Astrocyte (in vitro differentiated cells and primary cell): ENCODE measurements around the gene PITPNM3. TPM values are rescaled to one million over a fixed set of nuclear protein-coding genes. Genes with fewer than 3 reads are reported as not detected.

Source experiments
- DNase-seq: peaks from one replicate; pipeline ENCODE4 v3.0.0-alpha.2; 2010; ENCODE audit warnings: low read depth
- FAIRE-seq: peaks from 2 replicates; lab custom pipeline; 2011; peaks lifted over from hg19 to GRCh38; lab: Jason Lieb, UNC
- H2AFZ ChIP-seq: 2 replicates; pipeline ENCODE4 v1.6.0; 2012; ENCODE audit warnings: low read depth, low read length, inconsistent platforms
- H3K27ac ChIP-seq: 2 replicates; pipeline ENCODE4 v1.5.1; 2011; ENCODE audit warnings: low read depth, low read length, inconsistent platforms
- H3K27me3 ChIP-seq: 2 replicates; pipeline ENCODE4 v1.6.0; 2011; ENCODE audit warnings: low read length, inconsistent platforms; ENCODE audit not compliant: insufficient read depth
- H3K36me3 ChIP-seq: 2 replicates; pipeline ENCODE4 v1.5.1; 2011; ENCODE audit warnings: low read length, inconsistent platforms; ENCODE audit not compliant: insufficient read depth
- H3K4me1 ChIP-seq: 2 replicates; pipeline ENCODE4 v1.5.1; 2011; ENCODE audit warnings: low read length, inconsistent platforms; ENCODE audit not compliant: insufficient read depth
- H3K4me2 ChIP-seq: 2 replicates; pipeline ENCODE4 v1.6.0; 2012; ENCODE audit warnings: low read length, inconsistent platforms
- H3K4me3 ChIP-seq: 2 replicates; pipeline ENCODE4 v1.5.1; 2011; ENCODE audit warnings: low read depth, mild to moderate bottlenecking, low read length, inconsistent platforms; ENCODE audit not compliant: insufficient read depth
- H3K79me2 ChIP-seq: 2 replicates; pipeline ENCODE4 v1.6.0; 2012; ENCODE audit warnings: mild to moderate bottlenecking, low read length, inconsistent platforms; ENCODE audit not compliant: insufficient read depth
- H3K9ac ChIP-seq: 2 replicates; pipeline ENCODE4 v1.6.0; 2012; ENCODE audit warnings: mild to moderate bottlenecking, low read length, inconsistent platforms
- H3K9me3 ChIP-seq: 2 replicates; pipeline ENCODE4 v1.5.1; 2012; ENCODE audit warnings: low read depth, mild to moderate bottlenecking, low read length, inconsistent platforms; ENCODE audit not compliant: insufficient read depth
- H4K20me1 ChIP-seq: 2 replicates; pipeline ENCODE4 v1.6.0; 2012; ENCODE audit warnings: low read length, inconsistent platforms; ENCODE audit not compliant: insufficient read depth
- H3K27ac Mint-ChIP-seq: one replicate; pipeline ENCODE4 v1.8.0; 2021; ENCODE audit warnings: mild to moderate bottlenecking, mixed read lengths; ENCODE audit not compliant: unreplicated experiment
- H3K27me3 Mint-ChIP-seq: one replicate; pipeline ENCODE4 v1.8.0; 2021; ENCODE audit warnings: low read depth, mixed read lengths; ENCODE audit not compliant: unreplicated experiment
- H3K36me3 Mint-ChIP-seq: one replicate; pipeline ENCODE4 v1.8.0; 2021; ENCODE audit warnings: low read depth, mixed read lengths; ENCODE audit not compliant: unreplicated experiment
- H3K4me1 Mint-ChIP-seq: one replicate; pipeline ENCODE4 v1.8.0; 2021; ENCODE audit warnings: low read depth, mixed read lengths; ENCODE audit not compliant: unreplicated experiment
- H3K4me3 Mint-ChIP-seq: one replicate; pipeline ENCODE4 v1.8.0; 2021; ENCODE audit warnings: mild to moderate bottlenecking, moderate library complexity, mixed read lengths; ENCODE audit not compliant: unreplicated experiment
- H3K9me3 Mint-ChIP-seq: one replicate; pipeline ENCODE4 v1.8.0; 2021; ENCODE audit warnings: mild to moderate bottlenecking, mixed read lengths; ENCODE audit not compliant: unreplicated experiment
- CTCF ChIP-seq: IDR thresholded peaks from 2 replicates; pipeline ENCODE4 v1.5.1; 2011; ENCODE audit warnings: low read depth, mild to moderate bottlenecking, inconsistent platforms, low read length, moderate library complexity; ENCODE audit not compliant: insufficient read depth
- EZH2 ChIP-seq: IDR thresholded peaks from 2 replicates; pipeline ENCODE4 v1.6.1; 2012; ENCODE audit warnings: mild to moderate bottlenecking, low read length, inconsistent platforms; ENCODE audit not compliant: insufficient read depth
- total RNA-seq: library from RNA; stranded (reverse); gene quantifications from 2 replicates; pipeline ENCODE4 v1.2.1, GENCODE V29; 2021

PITPNM3 gene
- total RNA-seq, 1 donor from 2014 or later: 1.3 TPM

GRCh38 chr17:6514371-6514770 is 42.0 kb downstream of the PITPNM3 start:
- no peaks in the 10 kb centered on the region for H3K9me3 Mint-ChIP-seq
- DNase-seq (no peak), FAIRE-seq (peak; percentile 50)
- Histone ChIP-seq H2AFZ (no peak overlapping the region), H4K20me1 (no peaks in the 10 kb centered on the region), H3K79me2 (no peaks in the 10 kb centered on the region), H3K27ac (no peak overlapping the region), H3K4me3 (no peak overlapping the region), H3K4me1 (peaks cover 12% of the 10 kb centered on the region), H3K9ac (no peak overlapping the region), H3K9me3 (no peaks in the 10 kb centered on the region), H3K4me2 (no peak overlapping the region), H3K36me3 (no peaks in the 10 kb centered on the region), H3K27me3 (no peaks in the 10 kb centered on the region)
- H3K27me3 Mint-ChIP-seq: no peaks in the 10 kb centered on the region
- H3K4me1 Mint-ChIP-seq: peaks cover 2% of the 10 kb centered on the region
- H3K27ac Mint-ChIP-seq: no peak overlapping the region
- no peaks in the 10 kb centered on the region for H3K36me3 Mint-ChIP-seq
- TF ChIP-seq CTCF (no peak), EZH2 (no peak)
- no peak overlapping the region for H3K4me3 Mint-ChIP-seq

- H3K27ac ChIP-seq: no peak overlapping the region
- H3K9ac ChIP-seq: no peak overlapping the region
- H3K79me2 ChIP-seq: no peaks in the 10 kb centered on the region
- H3K4me1 ChIP-seq: peaks cover 28% of the 10 kb centered on the region
- no peaks in the 10 kb centered on the region for H3K27me3 Mint-ChIP-seq
- TF ChIP-seq EZH2: no peak
- no peak for TF ChIP-seq CTCF
- no peak overlapping the region for H3K4me3 Mint-ChIP-seq
- H3K9me3 ChIP-seq: no peaks in the 10 kb centered on the region
- no peak overlapping the region for H3K4me2 ChIP-seq
- FAIRE-seq (no peak), DNase-seq (no peak)
- no peaks in the 10 kb centered on the region for H4K20me1 ChIP-seq
- no peaks in the 10 kb centered on the region for H3K27me3 ChIP-seq
- no peaks in the 10 kb centered on the region for H3K36me3 Mint-ChIP-seq
- H3K27ac Mint-ChIP-seq: no peak overlapping the region
- H3K9me3 Mint-ChIP-seq: no peaks in the 10 kb centered on the region
- no peaks in the 10 kb centered on the region for H3K36me3 ChIP-seq
- peaks cover 7% of the 10 kb centered on the region for H3K4me1 Mint-ChIP-seq
- H2AFZ ChIP-seq: no peak overlapping the region
- H3K4me3 ChIP-seq: no peak overlapping the region
Observed at GRCh38 chr17:6512552-6512951, 43.8 kb downstream of the PITPNM3 start.

GRCh38 chr17:6510321-6510977 is 45.9 kb downstream of the PITPNM3 start:
- no peak for TF ChIP-seq EZH2
- TF ChIP-seq CTCF: no peak
- H3K27ac ChIP-seq: no peak overlapping the region
- H3K9ac ChIP-seq: no peak overlapping the region
- Mint-ChIP-seq H3K36me3 (no peaks in the 10 kb centered on the region), H3K27ac (no peak overlapping the region), H3K9me3 (no peaks in the 10 kb centered on the region), H3K4me1 (peaks cover 19% of the 10 kb centered on the region), H3K27me3 (no peaks in the 10 kb centered on the region), H3K4me3 (no peak overlapping the region)
- no peaks in the 10 kb centered on the region for H3K36me3 ChIP-seq
- FAIRE-seq (no peak), DNase-seq (peak; percentile 16)
- H3K9me3 ChIP-seq: no peaks in the 10 kb centered on the region
- no peaks in the 10 kb centered on the region for H4K20me1 ChIP-seq
- peak overlapping the region; percentile 23 for H2AFZ ChIP-seq
- peaks cover 43% of the 10 kb centered on the region for H3K4me1 ChIP-seq
- no peaks in the 10 kb centered on the region for H3K27me3 ChIP-seq
- no peaks in the 10 kb centered on the region for H3K79me2 ChIP-seq
- peak overlapping the region; percentile 33 for H3K4me2 ChIP-seq
- H3K4me3 ChIP-seq: no peak overlapping the region
